HepG2 (cell line): ENCODE results near the gene TRMT2A.

Experiments
- BHLHE40 ChIP-seq: IDR thresholded peaks from 2 replicates; pipeline ENCODE4 v1.6.1; 2011; ENCODE audit warnings: low read length, improper control_type of control experiment
- FOXA3 ChIP-seq: IDR thresholded peaks from 2 replicates; pipeline ENCODE4 v1.6.1; 2016; ENCODE audit warnings: missing genetic modification reagents, missing compliant biosample characterization
- RXRB ChIP-seq: IDR thresholded peaks from 2 replicates; pipeline ENCODE4 v1.6.1; 2016; ENCODE audit warnings: borderline replicate concordance, missing genetic modification reagents, missing compliant biosample characterization
- TBP ChIP-seq: sonication (generic); formaldehyde crosslinking; IDR thresholded peaks from 2 replicates; pipeline ENCODE4 v1.5.0; 2020; ENCODE audit warnings: missing genetic modification reagents

GRCh38 chr22:20068640-20069039, 48.4 kb downstream of the TRMT2A start:
- TF ChIP-seq FOXA3 (CRISPR knock-in tag) (no peak), RXRB (CRISPR knock-in tag) (no peak), TBP (no peak), BHLHE40 (no peak)
